ENCODE data around the gene SF3B3.

SF3B3 gene

DNA sequence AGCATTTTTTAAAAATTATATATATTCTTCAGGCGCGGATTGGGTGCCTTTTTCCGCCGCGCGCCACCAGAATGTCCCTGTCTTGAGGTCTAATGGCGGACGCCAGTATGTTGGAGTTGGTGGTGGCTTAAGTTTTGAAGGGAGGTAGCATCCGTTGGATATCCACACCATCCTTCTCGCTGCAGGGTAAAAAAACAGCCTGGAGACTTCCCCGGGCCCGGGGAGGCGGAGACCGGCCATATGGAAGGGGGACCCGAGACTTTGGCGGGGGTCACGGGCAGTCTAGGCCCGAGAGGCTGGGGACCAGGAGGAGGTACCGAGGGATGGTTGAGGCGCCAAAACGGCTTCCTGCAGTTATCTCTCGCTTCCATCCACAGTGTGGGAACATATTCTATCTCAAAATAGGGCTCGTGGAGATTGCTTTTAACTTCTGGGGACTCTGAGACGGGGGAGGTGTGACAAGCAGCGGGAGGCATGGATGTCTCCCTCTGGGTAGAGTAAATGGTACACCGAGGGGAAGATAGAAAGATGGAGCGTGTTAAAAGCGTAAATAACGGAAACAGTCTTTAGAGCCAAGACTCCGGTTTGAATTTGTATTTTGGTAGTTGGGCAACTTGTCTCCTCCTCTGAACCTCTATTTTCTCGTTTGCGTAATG, at the start of gene SF3B3:
Gene SF3B3, plus strand, starts transcription at position 74 of the 656 bp plus-strand sequence. CDS start 2,841 bp downstream, outside the sequence.
- DNase-seq = peak; percentile 65 to 91

DNA sequence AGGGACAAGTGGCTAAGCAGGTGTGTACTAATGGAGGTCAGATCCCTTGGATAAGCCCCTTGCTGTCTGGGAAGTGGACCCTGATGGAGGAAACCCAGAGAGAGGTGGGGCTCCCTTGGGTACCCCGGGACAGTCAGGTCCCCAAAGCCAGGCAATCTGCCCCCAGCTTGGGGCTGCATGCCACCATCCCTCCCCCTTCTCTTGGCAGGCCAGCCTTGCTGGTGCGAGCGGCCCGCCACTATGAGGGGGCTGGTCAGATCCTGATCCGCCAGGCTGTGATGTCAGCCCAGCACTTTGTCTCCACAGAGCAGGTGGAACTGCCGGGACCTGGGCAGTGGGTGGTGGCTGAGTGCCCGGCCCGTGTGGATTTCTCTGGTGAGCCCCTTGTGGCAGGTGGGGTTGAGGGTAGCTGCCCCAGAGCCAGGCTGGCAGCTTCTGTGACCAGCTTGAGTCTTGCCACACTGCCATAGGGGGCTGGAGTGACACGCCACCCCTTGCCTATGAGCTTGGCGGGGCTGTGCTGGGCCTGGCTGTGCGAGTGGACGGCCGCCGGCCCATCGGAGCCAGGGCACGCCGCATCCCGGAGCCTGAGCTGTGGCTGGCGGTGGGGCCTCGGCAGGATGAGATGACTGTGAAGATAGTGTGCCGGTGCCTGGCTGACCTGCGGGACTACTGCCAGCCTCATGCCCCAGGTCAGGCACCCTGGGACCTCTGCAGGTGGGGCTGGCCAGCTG, 49.1 kb upstream of the SF3B3 start:
- DNase-seq = no peak

DNA sequence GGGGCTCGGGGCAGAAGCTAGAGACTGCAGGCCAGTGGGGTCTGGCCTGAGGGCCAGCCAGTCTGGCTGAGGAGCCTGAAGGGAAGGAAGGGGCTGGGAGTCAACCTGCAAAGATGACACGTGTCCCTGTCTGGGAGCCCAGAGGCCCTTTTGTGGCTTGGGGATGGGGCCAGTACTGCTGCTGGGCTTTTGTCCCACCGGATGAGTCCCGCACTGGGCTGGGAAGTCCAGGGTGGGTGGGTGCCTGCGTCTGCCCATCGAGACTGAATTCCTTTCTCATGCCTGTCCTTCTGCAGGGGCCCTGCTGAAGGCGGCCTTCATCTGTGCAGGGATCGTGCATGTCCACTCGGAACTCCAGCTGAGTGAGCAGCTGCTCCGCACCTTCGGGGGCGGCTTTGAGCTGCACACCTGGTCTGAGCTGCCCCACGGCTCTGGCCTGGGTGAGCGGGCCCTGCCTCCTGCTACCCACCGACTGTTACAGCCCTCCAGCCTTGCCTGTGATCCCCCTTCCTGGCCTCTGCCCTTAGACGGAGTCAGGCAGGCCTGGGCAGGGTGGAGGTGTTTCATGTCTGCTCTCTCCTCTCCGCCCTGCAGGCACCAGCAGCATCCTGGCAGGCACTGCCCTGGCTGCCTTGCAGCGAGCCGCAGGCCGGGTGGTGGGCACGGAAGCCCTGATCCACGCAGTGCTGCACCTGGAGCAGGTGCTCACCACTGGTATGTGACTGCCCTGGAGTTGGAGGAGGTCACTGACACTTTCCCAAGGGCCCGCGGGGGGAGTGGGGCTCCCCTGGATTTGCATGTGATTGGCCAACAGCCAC, 48.4 kb upstream of the SF3B3 start:
- DNase-seq = no peak

DNA sequence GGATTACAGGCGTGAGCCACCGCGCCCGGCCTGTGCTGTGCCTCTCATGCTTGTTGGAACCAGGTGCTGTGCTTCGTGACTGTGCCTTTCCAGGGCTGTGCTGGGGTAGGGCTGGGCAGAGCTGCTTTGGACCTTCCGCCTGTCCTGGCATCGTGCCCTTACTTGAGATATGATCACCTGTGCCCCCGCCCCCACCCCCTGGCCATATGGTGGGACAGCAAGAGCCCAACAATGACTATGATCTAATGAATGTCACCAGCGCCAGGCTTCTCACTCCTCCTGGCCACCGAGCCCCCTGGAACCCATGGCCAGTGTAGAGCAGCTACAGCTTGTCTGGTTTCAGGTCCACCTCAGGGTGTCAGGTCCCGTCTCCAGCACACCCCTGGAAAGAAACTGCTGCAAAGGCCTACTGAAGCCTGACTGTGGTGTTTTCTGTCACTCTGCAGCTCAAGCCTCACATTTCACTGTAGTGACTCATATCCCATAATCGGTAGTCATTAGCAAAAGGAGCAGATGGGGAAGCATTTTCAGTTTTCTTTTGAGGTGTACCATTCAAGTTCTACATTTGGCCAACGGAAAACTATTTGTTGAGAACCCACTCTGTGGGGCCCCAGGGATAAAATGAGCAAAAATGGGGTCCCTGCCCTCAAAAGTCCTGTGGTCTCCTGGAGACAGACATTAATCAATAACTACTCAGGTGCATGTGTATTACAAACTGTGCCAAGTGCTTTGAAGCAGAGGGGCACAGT, 47.2 kb upstream of the SF3B3 start:
- no peak for DNase-seq

DNA sequence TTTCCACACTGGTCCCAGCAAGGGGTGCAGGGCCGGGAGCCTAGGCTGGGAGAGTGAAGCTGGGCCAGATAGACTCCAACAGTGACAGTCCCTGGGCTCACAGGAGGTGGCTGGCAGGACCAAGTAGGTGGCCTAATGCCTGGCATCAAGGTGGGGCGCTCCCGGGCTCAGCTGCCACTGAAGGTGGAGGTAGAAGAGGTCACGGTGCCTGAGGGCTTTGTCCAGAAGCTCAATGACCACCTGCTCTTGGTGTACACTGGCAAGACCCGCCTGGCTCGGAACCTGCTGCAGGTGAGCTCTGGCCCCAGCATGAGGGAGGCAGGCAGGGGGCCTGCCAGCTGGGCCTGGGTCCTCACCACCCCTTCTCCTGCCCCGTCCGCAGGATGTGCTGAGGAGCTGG, 45.4 kb upstream of the SF3B3 start:
- no peak for DNase-seq

- no peak for DNase-seq
Measured at GRCh38 chr16:70478912-70479341, 44.7 kb upstream of the SF3B3 start.

DNA sequence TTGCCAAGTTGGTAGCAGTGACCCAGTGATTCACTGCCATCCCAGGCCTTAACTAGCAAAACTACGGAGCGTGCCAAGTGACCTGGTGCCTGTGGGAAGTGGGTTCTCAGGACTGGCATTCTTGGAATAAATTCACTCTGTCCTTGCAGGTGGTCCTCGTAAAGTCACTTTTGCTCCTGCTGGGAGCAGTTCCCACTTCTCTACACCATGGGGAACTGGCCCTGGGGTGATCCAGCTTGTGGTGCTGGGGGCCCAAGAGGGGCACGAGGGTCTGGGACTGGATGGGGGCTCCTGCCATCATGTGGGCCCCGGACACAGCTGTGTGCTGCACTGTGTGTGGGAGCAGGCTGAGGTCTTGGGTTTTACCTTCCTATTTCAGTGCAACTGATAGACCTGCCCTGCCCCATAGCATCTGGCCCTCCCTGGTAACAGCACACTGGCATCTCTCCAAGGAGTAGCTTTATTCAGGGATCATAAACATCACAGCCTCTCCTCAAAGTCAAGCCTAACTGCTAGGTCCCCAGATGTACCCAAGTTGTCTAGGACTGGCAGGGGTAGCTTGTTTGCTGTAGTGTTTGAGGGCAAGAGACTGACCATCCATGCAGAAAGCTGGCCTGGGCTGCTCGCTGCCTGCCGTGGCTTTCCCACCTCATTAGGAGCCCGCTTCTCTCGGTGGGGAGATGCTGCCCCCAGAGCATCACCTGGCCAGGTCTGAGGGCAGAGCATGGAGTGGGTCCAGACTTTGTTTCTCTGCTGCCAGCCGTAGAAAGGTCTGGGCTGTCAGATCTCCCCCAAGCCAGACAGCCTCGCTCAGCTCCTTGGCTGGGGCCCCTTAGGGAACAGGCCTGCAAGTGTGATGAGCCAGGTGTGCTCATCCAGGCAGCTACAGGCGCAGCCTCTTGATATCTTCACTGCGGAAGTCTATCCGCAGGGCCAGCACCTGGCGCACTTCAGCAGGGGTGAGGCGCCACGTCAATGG, 43.2 kb upstream of the SF3B3 start:
- DNase-seq = no peak

DNA sequence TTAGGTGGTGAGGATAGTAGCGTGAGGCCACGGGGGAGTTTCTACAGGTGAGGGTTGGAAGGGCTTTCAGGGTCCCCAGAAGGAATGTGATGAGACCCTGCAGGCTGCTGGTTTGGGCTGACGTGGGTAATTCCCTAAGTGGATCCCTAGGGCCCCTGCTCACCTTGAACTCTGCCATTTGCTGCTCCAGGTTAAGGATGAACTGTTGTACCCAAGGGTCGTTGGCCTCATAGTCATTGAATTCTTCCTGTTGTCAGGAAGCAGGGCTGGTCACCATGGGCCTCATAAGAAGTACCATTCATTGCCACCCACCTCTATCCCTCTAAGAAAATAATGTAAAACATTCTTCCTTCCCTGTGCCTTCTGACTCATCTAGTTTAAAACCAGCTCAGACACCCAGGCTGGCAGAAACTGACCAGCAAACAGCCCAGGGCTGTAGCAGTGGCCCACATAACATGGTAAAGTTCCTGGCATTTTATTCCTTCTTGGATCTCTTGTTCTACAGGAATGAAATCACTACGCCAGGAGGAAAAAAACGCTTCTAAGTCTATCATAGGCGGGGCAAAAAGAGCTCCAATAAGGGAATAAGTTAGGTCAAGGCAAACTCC, 41.6 kb upstream of the SF3B3 start:
- DNase-seq = no peak

GRCh38 chr16:70482624-70483023, 41.0 kb upstream of the SF3B3 start:
- DNase-seq = no peak

- no peak for DNase-seq
Measured at GRCh38 chr16:70483426-70483825, 40.2 kb upstream of the SF3B3 start.

DNA sequence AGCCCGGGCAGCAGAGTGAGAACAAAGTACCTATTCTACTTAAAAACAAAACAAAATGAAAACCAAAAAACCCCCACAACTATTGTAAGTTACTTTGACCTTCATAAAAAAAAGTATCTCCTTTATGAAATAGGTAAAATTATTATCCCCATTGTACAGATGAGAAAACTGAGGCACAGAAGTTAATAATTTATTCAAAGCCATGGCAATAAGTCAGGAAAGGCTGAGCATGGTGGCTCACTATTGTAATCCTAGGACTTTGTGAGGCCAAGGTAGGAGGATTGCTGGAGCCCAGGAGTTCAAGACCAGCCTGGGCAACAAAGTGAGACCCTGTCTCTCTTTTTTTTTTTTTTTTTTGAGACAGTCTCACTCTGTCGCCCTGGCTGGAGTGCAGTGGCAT, 38.7 kb upstream of the SF3B3 start:
- DNase-seq = no peak

GRCh38 chr16:70490261-70490660, 33.4 kb upstream of the SF3B3 start:
- DNase-seq = no peak

DNA sequence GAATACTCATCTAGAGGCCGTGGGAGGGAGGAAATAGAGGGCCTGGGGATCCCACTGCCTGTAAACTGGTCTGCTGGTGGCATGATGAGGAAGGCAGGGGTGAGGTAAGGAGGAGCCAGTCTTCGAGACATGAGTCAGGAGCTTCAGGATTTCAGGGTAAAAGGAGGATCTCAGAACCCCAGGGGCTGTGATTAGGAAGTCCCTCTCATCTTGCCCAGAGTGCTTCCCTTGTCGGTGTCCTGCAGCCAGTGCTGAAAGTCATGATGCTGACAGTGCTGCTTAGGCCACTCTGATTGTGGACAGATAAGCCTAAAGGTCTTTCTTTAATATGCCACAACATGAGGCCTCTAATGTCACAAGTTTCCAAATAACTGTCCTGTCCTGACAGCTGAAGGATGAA, 29.8 kb upstream of the SF3B3 start:
- DNase-seq = no peak

- no peak for DNase-seq
Measured at GRCh38 chr16:70494202-70494770, 29.3 kb upstream of the SF3B3 start.

DNA sequence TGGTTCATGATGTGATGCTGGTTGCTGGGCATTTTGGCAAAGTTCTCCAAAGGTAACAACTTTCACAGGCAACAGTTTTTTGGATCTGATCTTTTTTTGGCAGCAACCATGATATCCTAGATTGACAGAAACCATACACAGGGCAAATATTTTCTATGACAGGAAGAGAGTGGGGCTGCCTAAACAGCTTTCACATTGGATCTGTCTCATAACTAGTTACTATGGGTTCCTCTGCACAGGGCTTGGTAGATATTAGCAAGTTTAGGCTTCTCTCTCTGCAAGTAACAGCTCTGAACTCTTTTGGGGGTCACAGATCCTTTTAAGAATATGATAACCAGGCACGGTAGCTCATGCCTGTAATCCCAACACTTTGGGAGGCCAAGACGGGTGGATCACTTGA, 28.8 kb upstream of the SF3B3 start:
- no peak for DNase-seq

GRCh38 chr16:70495425-70496182, 28.0 kb upstream of the SF3B3 start:
- no peak for DNase-seq

GRCh38 chr16:70496513-70496912, 27.1 kb upstream of the SF3B3 start:
- DNase-seq = no peak

DNA sequence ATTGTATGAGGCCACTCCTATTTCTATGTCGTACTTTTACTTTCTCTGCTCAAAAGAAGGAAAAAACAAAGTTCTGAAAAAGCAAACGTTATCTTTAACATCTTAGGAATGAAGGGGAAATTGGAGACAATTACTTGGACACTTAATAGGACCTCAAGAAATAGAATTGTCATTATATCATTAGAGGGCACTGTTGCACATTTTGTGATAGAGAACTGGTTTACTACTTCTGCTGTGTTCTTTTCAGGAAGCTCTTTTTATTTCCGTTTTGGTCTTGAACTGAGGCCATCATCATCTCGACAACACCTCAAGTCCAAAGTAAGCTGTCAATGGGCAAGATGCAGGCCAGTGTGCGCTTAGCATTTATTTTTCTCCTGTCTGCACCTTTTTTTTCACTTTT, 14.9 kb upstream of the SF3B3 start:
- DNase-seq = peak in 1 of 2 donors; percentile 41

- no peak for DNase-seq
Measured at GRCh38 chr16:70510216-70510615, 13.4 kb upstream of the SF3B3 start.

GRCh38 chr16:70511833-70512232, 11.8 kb upstream of the SF3B3 start:
- DNase-seq = no peak

Data from bone marrow (tissue), 2 donors.